BLaER1 treated with 17β-estradiol and CSF1 and Interleukin-3, amounts not matched to agents 10 nM and 100 nM (cell line): ENCODE data around the gene SLC19A1.

ENCODE experiments used
- H3K27ac ChIP-seq, 11 experiments: shearing (Covaris generic); formaldehyde crosslinking; 2 replicates each; pipeline ENCODE4 v1.8.1; 2022
- H3K27me3 ChIP-seq, 11 experiments: shearing (Covaris generic); formaldehyde crosslinking; 2 replicates each; pipeline ENCODE4 v1.8.1; 2022
- H3K36me3 ChIP-seq, 11 experiments: shearing (Covaris generic); formaldehyde crosslinking; 2 replicates each; pipeline ENCODE4 v1.8.1; 2022
- H3K4me1 ChIP-seq, 10 experiments: shearing (Covaris generic); formaldehyde crosslinking; 2 replicates each; pipeline ENCODE4 v1.8.1; 2022
- H3K4me2 ChIP-seq, 11 experiments: shearing (Covaris generic); formaldehyde crosslinking; 2 replicates each; pipeline ENCODE4 v1.8.1; 2022
- H3K4me3 ChIP-seq, 10 experiments: shearing (Covaris generic); formaldehyde crosslinking; 2 replicates each; pipeline ENCODE4 v1.8.1; 2022
- H3K9ac ChIP-seq, 11 experiments: shearing (Covaris generic); formaldehyde crosslinking; 2 replicates each; pipeline ENCODE4 v1.8.1; 2022
- H3K9me3 ChIP-seq, 11 experiments: shearing (Covaris generic); formaldehyde crosslinking; replicated peaks in 1 of 11; 2 replicates each; pipeline ENCODE4 v1.8.1; 2022
- H4K20me1 ChIP-seq, 11 experiments: shearing (Covaris generic); formaldehyde crosslinking; 2 replicates each; pipeline ENCODE4 v1.8.1; 2022
- Cebpa-rat ChIP-seq, 11 experiments: shearing (Covaris generic); IDR thresholded peaks; 2 replicates each; pipeline ENCODE4 v1.8.1; 2022

The SLC19A1 gene

DNA sequence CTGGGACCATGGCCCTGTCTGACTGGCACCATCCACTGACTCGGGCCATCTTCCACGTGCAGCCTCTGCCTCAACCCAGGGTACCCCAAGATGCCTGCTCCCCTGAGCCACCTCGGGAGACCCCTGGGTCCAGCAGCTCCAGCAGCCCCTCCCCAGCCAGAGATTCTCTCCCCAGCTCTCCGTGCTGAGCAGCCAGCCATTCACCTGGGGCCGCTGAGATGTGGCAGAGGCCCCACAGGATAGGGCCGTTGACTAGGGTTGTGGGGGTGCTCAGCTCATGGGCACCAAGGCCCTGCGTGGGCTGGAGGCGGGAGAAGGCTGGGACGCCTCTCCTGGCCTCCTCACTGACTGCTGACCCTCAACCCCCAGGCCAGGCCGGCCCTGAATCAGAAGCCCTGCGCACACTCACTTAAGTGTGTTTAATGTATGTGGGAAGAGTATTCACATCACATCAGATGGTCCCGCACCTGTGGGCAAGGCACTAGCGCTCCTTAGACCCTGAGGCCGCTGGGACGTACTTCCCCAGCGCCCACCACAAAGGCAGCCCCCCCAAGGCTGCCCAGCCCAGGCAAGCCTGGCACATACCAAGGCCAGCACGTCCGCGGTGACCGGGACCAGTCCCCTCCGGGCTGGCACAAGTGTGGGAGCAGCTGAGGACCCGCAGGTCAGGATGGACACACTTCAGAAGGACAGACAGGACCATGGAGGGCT is 27.8 kb downstream of the SLC19A1 start:
- Histone ChIP-seq H3K36me3 (peaks cover 38 to 79% (median 75%) of the 10 kb centered on the region in 11 experiments), H3K4me1 (peaks cover 30 to 70% (median 54%) of the 10 kb centered on the region in 10 experiments)
- TF ChIP-seq Cebpa-rat (IDR thresholded peaks at IDR 0.05): no peak

DNA sequence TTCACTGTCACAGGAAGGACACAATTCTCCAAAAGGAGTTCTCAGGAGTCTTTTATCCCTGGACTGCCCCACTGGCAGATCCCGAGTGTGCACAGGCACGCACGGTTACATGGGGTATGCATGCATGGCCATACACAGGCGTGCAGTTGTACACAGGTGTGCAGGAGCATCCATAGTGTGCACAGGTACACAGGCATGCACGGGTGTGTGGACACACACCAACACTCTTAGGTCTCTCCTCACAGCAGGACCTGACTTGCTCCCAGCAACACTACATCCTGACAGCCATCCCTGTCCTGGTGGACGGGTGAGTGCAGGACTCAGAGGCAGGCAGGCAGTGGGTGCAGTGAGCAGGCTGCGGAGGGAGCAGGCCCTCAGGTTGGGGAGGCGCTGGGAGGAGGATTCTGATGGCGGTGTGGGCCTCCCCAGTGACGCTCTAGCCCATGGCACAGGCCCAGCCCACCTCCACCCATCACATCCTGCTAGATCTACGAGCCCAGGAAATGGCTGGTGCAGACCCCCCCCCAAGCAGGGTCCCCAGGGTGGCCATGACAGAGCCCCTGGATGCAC is 28.4 kb downstream of the SLC19A1 start:
- Histone ChIP-seq H3K27ac (peak overlapping the region in 2 of 11 experiments; percentile 32 to 80; a peak in 1 of 22 replicates), H3K4me3 (no peak overlapping the region), H3K36me3 (peaks cover 35 to 72% (median 68%) of the 10 kb centered on the region in 11 experiments; a peak in 21 of 22 replicates), H3K4me1 (peaks cover 29 to 70% (median 52%) of the 10 kb centered on the region in 10 experiments), H3K9ac (no peak overlapping the region; a peak in 1 of 22 replicates), H4K20me1 (peaks cover 0 to 40% (median 15%) of the 10 kb centered on the region in 11 experiments; a peak in 11 of 22 replicates), H3K27me3 (no peaks in the 10 kb centered on the region), H3K9me3 (peaks cover 7 to 15% (median 11%) of the 10 kb centered on the region in 11 experiments; a peak in 21 of 22 replicates), H3K4me2 (peak overlapping the region in 5 of 11 experiments; percentile 5 to 47 (median 19); a peak in 3 of 22 replicates)
- TF ChIP-seq Cebpa-rat (IDR thresholded peaks at IDR 0.05): no peak

More for the DNA sequence above, 27.8 kb downstream of the SLC19A1 start:
- peak overlapping the region in 2 of 11 experiments; percentile 12; a peak in 2 of 22 replicates for H3K4me2 ChIP-seq
- H3K4me3 ChIP-seq: no peak overlapping the region
- H3K9me3 ChIP-seq: peaks cover 13 to 21% (median 17%) of the 10 kb centered on the region in 11 experiments
- H4K20me1 ChIP-seq: peaks cover 0 to 38% (median 15%) of the 10 kb centered on the region in 11 experiments; a peak in 11 of 22 replicates
- H3K27ac ChIP-seq: peak overlapping the region in 4 of 11 experiments; percentile 17 to 80 (median 27); a peak in 4 of 22 replicates
- no peaks in the 10 kb centered on the region for H3K27me3 ChIP-seq
- H3K9ac ChIP-seq: no peak overlapping the region; a peak in 2 of 22 replicates

DNA sequence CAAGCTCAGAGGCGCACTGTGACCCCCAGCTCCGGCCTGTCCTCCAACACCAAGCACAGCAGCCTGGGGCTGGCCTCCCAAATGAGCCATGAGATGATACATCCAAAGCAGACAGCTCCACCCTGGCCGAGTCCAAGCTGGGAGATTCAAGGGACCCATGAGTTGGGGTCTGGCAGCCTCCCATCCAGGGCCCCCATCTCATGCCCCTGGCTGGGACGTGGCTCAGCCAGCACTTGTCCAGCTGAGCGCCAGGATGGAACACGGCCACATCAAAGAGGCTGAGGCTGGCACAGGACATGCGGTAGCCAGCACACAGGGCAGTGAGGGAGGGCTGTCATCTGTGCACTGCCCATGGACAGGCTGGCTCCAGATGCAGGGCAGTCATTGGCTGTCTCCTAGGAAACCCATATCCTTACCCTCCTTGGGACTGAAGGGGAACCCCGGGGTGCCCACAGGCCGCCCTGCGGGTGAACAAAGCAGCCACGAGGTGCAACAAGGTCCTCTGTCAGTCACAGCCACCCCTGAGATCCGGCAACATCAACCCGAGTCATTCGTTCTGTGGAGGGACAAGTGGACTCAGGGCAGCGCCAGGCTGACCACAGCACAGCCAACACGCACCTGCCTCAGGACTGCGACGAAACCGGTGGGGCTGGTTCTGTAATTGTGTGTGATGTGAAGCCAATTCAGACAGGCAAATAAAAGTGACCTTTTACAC is 29.1 kb downstream of the SLC19A1 start:
- peaks cover 22 to 65% (median 48%) of the 10 kb centered on the region in 10 experiments for H3K4me1 ChIP-seq
- peaks cover under 1 to 8% (median 4%) of the 10 kb centered on the region in 11 experiments; a peak in 21 of 22 replicates for H3K9me3 ChIP-seq
- no peaks in the 10 kb centered on the region for H3K27me3 ChIP-seq
- H3K4me3 ChIP-seq: no peak overlapping the region
- H3K27ac ChIP-seq: peak overlapping the region in 5 of 11 experiments; percentile 12 to 44 (median 30); a peak in 5 of 22 replicates
- H3K4me2 ChIP-seq: peak overlapping the region in 6 of 11 experiments; percentile 7 to 47 (median 29); a peak in 7 of 22 replicates
- H3K9ac ChIP-seq: peak overlapping the region in 8 of 11 experiments; percentile 6 to 59 (median 26); a peak in 9 of 22 replicates
- peaks cover 35 to 67% (median 62%) of the 10 kb centered on the region in 11 experiments; a peak in 21 of 22 replicates for H3K36me3 ChIP-seq
- no peak for TF ChIP-seq Cebpa-rat (IDR thresholded peaks at IDR 0.05)
- H4K20me1 ChIP-seq: peaks cover 0 to 46% (median 15%) of the 10 kb centered on the region in 11 experiments; a peak in 11 of 22 replicates

DNA sequence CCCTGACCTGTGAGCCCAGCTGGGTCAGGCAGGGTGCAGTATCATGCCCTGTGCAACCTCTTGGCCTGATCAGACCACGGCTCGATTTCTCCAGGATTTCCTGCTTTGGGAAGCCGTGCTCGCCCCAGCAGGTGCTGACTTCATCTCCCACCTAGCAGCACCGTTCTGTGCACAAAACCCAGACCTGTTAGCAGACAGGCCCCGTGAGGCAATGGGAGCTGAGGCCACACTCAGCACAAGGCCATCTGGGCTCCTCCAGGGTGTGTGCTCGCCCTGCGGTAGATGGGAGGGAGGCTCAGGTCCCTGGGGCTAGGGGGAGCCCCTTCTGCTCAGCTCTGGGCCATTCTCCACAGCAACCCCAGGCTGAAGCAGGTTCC is 29.6 kb downstream of the SLC19A1 start:
- peak overlapping the region in 9 of 11 experiments; percentile 6 to 59 (median 23); a peak in 9 of 22 replicates for H3K9ac ChIP-seq
- peak overlapping the region in 5 of 11 experiments; percentile 12 to 44 (median 30); a peak in 5 of 22 replicates for H3K27ac ChIP-seq
- H3K4me2 ChIP-seq: peak overlapping the region in 6 of 11 experiments; percentile 7 to 47 (median 29); a peak in 6 of 22 replicates
- no peaks in the 10 kb centered on the region for H3K27me3 ChIP-seq
- H3K4me1 ChIP-seq: peaks cover 17 to 59% (median 44%) of the 10 kb centered on the region in 10 experiments
- no peak overlapping the region for H3K4me3 ChIP-seq
- peaks cover 0 to 2% (median 0%) of the 10 kb centered on the region in 11 experiments; a peak in 2 of 22 replicates for H3K9me3 ChIP-seq
- peaks cover 35 to 62% (median 58%) of the 10 kb centered on the region in 11 experiments; a peak in 21 of 22 replicates for H3K36me3 ChIP-seq
- peaks cover 0 to 46% (median 15%) of the 10 kb centered on the region in 11 experiments; a peak in 11 of 22 replicates for H4K20me1 ChIP-seq
- TF ChIP-seq Cebpa-rat (IDR thresholded peaks at IDR 0.05): no peak

DNA sequence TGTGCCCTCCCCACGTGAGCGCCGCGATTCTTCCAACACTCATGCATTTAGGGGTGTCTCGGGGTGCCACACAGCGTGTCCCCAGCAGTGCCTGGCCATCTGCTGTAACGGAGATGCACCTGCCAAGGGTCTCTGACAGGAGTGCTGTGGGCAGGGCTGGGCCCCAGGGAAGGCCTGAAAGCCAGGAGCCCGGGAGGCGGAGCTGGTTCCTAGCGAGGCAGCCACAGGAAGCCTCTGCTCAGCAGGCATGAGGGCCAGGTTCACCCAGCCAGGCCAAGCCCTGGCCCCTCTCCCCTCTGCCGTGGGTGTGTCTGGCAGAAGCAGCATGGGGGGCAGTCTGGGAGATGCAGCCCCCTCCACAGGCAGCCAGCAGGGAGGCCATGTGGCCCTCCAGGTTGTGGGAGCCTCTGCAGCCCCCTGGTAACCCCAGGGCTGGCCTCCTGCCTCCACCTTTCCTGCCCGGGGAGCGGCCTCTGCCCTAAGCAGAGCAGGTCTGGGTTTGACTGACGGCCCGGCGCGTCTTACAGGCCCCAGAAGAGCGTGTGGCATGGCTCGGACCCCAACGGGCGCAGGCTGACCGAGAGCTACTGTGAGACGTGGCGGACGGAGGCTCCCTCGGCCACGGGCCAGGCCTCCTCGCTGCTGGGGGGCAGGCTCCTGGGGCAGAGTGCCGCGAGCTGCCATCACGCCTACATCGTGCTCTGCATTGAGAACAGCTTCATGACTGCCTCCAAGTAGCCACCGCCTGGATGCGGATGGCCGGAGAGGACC is 30.4 kb downstream of the SLC19A1 start:
- Histone ChIP-seq H3K9ac (peak overlapping the region in 4 of 11 experiments; percentile 7 to 40 (median 26); a peak in 4 of 22 replicates), H3K4me3 (no peak overlapping the region), H3K4me1 (peaks cover 9 to 52% (median 37%) of the 10 kb centered on the region in 10 experiments), H3K9me3 (no peaks in the 10 kb centered on the region), H3K4me2 (no peak overlapping the region), H3K27me3 (no peaks in the 10 kb centered on the region), H3K36me3 (peaks cover 29 to 54% (median 51%) of the 10 kb centered on the region in 11 experiments; a peak in 21 of 22 replicates), H4K20me1 (peaks cover 0 to 46% (median 15%) of the 10 kb centered on the region in 11 experiments; a peak in 11 of 22 replicates), H3K27ac (peak overlapping the region in 4 of 11 experiments; percentile 16 to 44 (median 20); a peak in 2 of 22 replicates)
- TF ChIP-seq Cebpa-rat (IDR thresholded peaks at IDR 0.05): no peak

DNA sequence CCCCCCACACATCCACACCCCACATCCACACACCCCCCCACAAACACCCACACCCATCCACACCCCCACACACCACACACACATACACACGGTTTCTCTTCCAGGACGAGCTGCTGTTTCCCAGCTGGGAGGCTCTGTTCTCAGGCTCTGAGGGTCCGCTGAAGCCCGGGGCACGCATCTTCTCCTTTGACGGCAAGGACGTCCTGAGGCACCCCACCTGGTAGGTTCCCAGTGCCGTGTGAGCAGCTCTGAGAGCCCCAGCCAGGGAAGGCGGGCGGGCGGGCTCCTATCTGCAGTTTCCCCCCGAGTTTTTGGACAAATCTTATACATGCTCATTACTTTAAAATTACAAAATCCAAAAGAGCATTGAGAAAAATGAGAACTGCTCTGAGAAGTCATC is 31.2 kb downstream of the SLC19A1 start:
- peaks cover 22 to 45% (median 43%) of the 10 kb centered on the region in 11 experiments; a peak in 21 of 22 replicates for H3K36me3 ChIP-seq
- H3K4me2 ChIP-seq: no peak overlapping the region
- peaks cover under 1 to 43% (median 32%) of the 10 kb centered on the region in 10 experiments; a peak in 18 of 20 replicates for H3K4me1 ChIP-seq
- no peak overlapping the region for H3K27ac ChIP-seq
- TF ChIP-seq Cebpa-rat (IDR thresholded peaks at IDR 0.05): no peak
- no peak overlapping the region for H3K4me3 ChIP-seq
- no peaks in the 10 kb centered on the region for H3K9me3 ChIP-seq
- peaks cover 0 to 46% (median 15%) of the 10 kb centered on the region in 11 experiments; a peak in 11 of 22 replicates for H4K20me1 ChIP-seq
- H3K27me3 ChIP-seq: no peaks in the 10 kb centered on the region
- H3K9ac ChIP-seq: no peak overlapping the region; a peak in 1 of 22 replicates

DNA sequence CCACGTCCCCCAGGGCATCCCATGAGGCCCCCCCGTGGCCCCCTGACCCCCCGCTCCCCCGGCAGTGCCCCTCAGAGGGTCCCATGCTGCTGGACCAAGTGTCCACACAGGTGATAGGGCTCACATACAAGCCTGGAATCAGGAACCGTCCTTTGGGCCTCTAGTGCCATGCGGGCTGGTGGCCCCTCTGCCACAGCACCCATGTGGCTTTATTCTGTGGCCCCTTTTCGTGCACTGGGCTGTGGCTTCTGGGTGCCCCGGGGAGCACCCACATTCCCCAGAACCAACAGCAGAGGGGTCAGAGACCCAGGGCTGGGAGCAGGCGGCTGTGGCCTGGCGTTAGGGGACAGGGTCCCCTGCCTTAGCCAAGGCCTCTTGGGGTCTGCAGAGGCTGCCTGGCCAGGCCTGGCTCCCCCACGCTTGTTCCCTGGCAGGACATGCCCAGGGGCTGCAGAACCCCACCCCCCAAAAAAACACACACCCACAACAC is 31.7 kb downstream of the SLC19A1 start:
- no peak overlapping the region for H3K4me2 ChIP-seq
- H4K20me1 ChIP-seq: peaks cover 0 to 42% (median 15%) of the 10 kb centered on the region in 11 experiments; a peak in 11 of 22 replicates
- no peaks in the 10 kb centered on the region for H3K9me3 ChIP-seq
- TF ChIP-seq Cebpa-rat (IDR thresholded peaks at IDR 0.05): no peak
- H3K4me3 ChIP-seq: no peak overlapping the region
- peaks cover 0 to 40% (median 31%) of the 10 kb centered on the region in 10 experiments; a peak in 15 of 20 replicates for H3K4me1 ChIP-seq
- H3K9ac ChIP-seq: no peak overlapping the region
- H3K27me3 ChIP-seq: no peaks in the 10 kb centered on the region
- no peak overlapping the region for H3K27ac ChIP-seq
- H3K36me3 ChIP-seq: peaks cover 18 to 40% (median 38%) of the 10 kb centered on the region in 11 experiments; a peak in 21 of 22 replicates
